Activated CD8-positive, alpha-beta memory T cell treated with anti-CD3 and anti-CD28 coated beads, Interleukin-2, amount 50 U/mL, for 1 hour (primary cell): ENCODE results near the gene LSS.

Source experiments
- DNase-seq: peaks from one replicate; pipeline ENCODE4 v3.0.0-alpha.2; 2020; ENCODE audit errors: extremely low read depth

LSS gene

GRCh38 chr21:46218906-46219590 lies 9.5 kb downstream of the LSS start:
- no peak for DNase-seq

- no peak for DNase-seq
Observed at GRCh38 chr21:46217511-46218196, 10.9 kb downstream of the LSS start.

DNA sequence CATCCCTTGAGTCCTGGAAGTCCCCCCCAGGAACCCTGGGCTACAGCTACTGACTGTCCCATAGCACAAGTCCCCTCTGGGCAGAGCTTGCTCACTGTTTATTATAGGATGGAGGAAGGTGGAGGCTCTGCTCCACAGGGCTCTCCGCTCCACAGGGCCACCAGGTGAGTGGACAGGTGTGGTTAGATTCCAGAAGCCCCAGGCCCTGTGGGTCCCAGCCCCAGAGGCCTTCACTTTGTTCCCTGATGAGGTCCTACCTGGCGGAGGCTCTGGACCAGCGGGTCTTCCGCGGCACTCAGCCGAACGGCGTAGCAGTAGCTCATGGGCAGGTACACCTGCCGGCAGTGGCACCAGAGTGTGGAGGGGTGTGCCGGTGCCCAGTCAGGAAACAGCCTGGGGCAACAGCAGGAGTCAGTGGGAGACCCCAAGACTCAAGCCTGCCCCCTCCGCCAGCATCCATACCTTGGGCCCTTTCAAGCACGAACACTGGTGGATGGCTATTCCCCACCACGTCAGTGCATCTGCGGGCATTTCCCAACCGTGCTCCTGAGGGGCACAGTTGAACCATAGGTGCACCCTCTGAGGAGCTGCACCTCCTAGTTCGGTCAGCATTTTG lies 12.3 kb downstream of the LSS start:
- DNase-seq: no peak

GRCh38 chr21:46215436-46216131 lies 13.0 kb downstream of the LSS start:
- DNase-seq: no peak

DNA sequence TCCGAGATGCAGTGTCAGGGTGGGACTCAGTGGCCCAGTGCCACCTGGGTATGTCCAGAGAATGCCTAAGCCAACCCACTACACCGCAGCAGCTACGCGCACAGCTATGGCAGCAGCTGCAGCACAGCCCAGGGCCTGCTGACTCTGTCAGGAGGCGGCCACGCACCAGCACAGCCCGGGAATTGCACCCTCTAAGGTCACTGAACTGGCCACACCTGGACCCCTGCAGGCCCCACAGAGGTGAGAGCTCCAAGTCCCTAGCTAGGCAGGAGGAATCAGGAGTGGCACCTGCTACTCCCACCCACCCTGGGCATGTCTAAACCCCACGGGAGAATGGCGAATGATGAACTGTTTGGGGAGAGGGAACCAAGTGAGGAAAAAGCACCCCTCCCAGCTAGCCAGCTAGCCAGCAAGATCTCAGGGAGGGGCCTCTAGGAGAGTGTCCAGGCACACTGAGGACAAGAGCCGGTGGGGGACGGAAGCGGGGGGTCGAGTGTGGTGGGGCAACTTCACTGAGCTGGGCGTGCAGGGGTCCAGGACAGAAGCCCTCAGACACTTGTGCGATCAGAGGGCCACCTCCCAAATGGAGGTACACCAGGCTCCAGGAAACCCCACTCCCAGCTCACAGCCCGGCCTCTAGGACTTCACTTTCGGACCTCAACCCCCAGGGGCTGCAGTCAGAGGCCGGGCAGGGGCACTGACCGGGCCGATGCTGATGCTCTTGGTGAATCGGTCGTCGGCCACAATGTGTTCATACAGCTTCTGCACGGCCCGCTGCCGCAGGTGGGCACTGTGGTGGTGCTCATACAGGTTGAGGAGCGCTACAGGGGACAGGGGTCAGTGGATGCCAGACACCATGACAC lies 13.9 kb downstream of the LSS start:
- no peak for DNase-seq

GRCh38 chr21:46213620-46214286 lies 14.8 kb downstream of the LSS start:
- DNase-seq: no peak

GRCh38 chr21:46212721-46213484 lies 15.7 kb downstream of the LSS start:
- DNase-seq: no peak

- no peak for DNase-seq
Observed at GRCh38 chr21:46211786-46212720, 16.5 kb downstream of the LSS start.

DNA sequence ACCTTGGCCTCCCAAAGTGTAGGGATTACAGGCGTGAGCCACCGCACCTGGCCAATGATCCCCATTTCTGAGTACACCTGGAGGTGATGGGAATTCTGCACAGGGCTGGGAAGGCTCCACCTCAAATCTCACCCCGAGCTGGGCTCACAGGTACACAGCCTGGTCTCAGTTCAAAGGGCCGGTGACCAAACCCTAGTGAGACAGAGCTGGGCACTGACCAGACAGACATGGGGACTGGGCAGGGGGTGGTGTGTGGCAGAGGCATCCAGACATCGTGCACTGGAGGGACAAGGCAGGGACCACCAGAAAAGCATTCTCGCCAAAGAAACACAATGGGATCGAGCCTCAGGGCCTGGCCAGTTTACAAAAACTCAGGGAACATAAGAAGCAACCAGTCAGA lies 17.2 kb downstream of the LSS start:
- DNase-seq: no peak

DNA sequence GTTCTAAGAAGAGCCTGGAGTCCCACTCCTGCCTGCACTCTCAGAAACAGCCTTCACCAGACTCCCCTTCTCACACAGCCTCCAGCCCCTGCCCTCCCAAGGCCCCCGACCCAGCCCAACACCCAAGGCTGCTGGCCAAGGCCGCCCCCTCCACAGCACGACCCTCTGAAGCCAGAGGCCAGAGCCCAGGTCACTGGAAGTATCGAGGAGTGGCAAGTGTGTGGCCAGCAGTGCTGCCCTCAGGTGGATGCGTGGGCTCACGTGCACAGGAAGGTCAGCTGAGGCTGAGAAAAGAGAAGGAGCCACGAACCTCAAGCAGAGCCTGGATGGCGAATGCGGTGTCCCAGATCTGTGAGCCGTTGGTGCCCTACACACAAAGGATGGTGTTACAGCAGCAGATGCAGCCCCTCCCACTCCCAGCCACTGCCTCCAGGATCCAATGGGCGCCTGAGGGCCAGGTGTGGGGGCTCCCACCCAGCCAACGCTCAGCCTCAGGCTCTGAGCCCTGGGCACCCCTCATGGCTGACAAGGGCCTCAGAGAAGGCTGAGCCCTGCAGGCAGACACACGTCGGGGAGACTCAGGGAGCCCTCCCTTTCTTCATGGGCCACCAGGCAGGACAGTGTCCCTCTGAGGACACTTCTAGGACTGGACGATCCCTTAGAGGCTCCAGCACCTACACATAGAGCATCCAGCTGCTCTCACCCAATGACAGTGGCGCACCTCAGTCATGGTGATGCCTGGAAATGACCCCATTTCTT lies 18.0 kb downstream of the LSS start:
- no peak for DNase-seq

DNA sequence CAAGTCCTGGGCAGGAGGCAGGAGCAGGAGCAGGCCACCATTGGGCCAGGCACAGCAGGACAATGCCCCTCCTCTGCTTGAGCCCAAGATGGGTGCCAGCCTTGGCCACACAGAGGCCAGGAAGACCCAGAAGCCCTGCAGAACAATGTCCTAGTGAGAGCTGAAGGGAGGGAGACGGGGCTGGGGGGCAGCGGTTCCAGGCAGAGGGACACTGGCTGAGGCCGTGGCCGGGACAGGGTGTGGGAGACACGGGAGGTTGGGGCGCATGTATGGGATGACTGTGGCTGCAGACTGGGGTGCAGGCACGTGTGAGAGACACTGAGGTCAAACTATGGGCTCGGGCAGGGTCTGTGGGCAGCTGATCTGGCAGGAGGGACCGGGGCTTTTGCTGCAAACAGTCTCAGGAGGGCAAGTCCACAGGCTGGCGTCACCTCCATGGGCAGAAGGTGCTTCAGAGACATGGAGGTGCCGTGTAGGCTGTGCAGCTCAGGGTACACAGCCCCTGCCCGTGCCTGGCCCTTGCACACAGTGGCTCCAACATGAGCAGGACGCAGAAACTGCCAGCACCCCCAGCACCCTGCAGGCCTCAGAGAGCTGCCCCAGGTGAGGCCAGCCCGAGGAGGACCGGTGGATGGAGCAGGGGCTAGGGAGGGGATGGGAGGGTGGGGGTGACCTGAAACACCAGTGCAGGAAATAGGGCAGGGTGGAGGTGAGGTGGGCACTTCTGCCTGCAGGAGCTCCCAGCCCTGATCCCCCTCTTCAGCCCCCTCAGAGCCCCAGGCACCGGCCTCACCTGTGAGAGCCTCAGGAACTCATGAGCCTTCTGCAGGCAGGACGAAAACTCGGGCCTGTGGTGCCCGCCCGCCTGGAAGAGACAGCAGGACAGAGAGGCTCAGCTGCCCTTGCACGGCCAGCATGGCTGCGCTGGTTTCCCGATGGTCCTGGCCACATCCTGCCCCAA lies 19.5 kb downstream of the LSS start:
- DNase-seq: no peak

DNA sequence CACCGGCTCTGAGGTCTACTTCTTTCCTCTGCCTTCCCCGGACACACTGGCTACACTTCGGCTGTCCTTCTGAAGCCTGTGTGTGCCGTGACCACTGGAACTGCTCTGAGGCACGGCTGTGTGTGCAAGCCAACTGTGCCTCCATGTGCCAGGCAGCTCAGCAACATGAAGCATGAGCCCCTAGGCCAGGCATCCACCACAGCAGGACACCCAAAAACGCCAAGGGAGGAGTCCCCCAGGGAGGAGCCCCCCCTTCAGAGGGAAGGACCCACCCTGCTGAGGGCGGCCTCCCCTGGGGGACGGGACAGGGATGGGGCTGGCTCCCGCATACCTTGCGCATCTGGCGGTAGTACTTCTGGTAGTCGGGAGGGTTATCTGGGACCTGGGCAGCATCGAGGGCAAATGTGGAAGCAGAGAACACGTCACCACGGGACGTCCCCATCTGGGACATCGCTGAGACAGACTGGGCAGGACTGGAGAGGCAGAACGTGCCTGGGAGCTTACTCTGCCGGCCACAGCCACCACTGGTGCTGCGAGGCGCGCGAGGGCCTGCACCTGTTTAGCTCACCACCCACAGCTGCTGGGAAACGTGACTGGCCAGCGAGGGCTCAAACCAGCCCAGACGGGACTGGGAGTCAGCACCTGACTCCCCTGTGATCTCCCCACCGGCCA lies 20.5 kb downstream of the LSS start:
- DNase-seq: no peak

DNA sequence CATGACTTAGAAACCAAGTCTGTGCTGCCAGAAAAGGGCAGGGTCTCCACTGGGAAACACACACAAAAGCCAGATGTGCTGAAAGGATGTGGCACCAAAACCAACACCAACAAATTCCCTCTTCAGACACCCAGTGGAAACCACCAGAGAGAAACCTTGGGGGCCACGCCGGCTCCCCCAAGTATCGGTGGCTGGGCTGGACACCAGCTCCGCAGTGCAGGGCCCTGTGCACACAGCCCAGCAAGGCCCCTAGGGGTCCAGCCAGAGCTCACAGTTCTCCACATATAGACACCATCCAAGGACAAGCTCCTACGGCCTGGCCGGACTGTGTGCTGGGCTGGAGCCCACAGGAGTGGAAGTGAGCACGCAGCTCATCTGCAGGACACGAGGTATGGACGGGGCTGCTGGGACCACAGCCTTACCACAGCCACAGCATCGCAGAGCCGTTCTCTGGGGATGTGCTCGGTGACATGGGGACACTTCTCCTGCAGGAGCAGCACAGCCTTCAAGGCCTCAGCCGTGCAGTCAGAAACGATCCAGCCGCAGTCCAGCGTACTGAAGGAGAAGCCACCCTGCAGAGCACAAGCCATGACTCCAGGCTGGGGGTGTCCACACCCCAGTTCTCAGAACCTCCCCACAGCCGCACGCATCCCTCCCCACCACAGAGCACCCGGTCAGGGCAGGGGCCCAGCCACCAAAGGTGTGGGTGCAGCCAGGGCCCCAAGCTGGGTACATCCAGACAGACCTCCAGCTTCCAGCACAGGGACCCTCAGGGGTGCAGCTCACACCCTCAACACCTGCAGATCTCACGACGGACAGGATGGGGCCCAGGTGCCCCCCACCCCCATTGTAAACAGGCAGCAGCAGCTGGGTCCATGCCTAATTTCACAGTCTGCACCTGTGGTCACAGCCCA lies 21.3 kb downstream of the LSS start:
- DNase-seq: no peak

DNA sequence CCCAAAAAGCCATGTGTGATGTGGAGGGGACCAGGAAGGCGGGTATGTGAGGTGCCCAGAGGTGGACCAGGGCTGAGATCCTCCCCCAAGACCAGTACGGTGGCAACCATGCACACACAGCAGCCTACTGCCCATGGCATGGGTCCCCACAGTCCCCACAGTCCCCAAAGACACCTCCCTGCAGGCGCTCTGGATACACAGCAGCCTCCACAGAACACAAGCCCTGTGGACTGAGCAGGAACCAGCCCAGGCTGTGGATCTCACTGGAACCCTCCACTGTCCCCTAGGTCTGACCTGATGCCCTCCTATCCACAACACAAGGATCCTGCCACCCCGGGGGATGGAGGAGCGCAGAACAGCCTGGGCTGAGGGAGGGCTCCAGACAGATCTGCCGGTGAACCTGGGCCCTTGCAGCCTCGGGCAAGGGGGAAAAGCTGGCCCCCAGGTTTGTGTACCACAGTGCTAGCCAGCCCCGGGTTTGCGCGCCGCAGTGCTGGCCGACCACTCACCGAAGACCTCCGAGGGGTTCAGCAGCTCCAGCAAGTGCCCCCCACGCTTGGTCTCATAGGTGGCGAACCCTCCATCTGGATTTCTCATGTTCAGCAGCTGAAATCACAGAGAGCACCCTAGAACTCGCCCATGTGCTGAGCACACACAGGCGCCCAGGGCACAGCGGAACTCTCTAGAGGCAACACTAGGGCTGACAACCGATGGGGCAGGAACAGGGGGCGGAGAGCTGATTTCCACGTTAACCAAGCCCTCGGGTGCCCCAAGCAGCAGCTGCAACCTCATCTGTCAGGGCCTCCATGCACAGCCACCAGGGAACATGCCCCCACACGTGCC lies 22.2 kb downstream of the LSS start:
- DNase-seq: no peak

DNA sequence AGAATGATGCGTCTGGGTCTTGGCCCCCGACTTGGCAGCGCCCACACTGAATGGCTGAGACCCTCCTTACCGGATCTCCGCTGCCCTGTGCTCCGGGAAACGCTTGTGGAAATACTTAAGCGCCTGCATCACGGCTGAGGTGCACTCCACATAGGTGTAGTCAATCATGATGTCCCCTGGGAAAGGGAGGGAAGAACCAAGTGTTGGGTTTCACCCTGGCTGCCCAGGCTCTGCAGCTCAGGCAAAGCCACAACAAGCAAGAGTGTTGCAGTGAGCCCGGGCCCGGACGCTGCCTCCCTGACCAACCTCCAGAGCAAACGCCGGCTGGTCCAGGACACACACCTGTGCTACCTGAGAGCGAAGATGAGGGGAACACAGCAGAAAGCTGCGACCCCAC lies 22.8 kb downstream of the LSS start:
- DNase-seq: no peak
